Measurements from ENCODE around the gene ESRRB.
"Not testable (repeated sequence)": the region's sequence is repeated elsewhere in the genome, so short reads cannot be mapped to it uniquely, and the experiment has no call there.

The ESRRB gene

DNA sequence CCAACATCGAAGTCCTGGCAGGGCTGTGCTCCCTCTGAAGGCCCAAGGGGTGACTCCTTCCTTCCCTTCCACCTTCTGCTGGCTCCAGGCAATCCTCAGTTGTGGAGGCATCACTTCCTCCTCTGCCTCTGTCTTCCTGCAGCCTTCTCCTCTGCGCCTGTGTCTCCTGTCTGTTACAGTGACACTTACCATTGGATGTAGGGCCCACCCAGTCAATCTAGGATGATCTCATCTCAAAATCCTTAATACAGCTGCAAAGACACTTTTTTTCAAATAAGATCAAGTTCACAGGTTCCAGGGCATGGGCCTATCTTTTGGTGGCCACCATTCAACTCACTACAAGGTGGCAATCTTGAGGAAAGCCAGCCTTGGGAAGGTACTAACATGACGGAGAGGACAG lies 155.1 kb downstream of the ESRRB start:
- Histone ChIP-seq H3K36me3 (no peaks in the 10 kb centered on the region), H3K27ac (no peak overlapping the region), H3K4me2 (peak overlapping the region in 2 of 11 experiments; percentile 18 to 22; a peak in 1 of 22 replicates), H3K4me3 (no peak overlapping the region), H3K4me1 (peaks cover 0 to 6% (median 0%) of the 10 kb centered on the region in 10 experiments; a peak in 5 of 20 replicates), H3K9me3 (replicated peaks in 1 of 11) (no peaks in the 10 kb centered on the region; a peak in 1 of 22 replicates), H3K9ac (no peak overlapping the region), H3K27me3 (no peaks in the 10 kb centered on the region), H4K20me1 (no peaks in the 10 kb centered on the region; a peak in 1 of 22 replicates)
- no peak for TF ChIP-seq Cebpa-rat (IDR thresholded peaks at IDR 0.05)

DNA sequence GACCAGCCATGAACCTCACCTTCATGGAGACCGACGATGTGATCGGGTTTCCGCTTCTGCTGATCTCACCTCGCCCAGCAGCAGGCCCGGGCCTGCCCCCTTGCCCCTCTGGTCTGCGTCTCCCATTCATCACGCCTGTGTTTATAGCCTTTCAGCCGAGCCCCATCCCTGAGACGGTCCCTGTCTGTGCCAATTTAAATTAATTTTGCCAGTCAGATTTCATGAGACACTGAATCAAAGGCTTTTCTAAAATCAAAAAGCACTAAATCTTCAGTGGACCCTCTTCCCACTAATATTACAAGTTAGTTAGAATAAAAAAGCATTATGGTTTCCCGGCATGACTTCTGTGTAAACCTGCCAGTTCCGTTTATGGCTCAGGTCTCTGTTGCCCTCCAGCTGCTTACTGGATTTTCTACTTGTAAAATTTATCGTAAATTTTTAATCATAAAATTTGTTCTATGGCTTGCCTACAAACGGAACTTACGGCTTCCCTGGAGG lies 155.9 kb downstream of the ESRRB start:
- H3K36me3 ChIP-seq = no peaks in the 10 kb centered on the region
- H3K4me1 ChIP-seq = peaks cover 0 to 6% (median 0%) of the 10 kb centered on the region in 10 experiments; a peak in 5 of 20 replicates
- H3K4me2 ChIP-seq = no peak overlapping the region
- no peaks in the 10 kb centered on the region; a peak in 1 of 22 replicates for H4K20me1 ChIP-seq
- H3K9me3 ChIP-seq (replicated peaks in 1 of 11) = no peaks in the 10 kb centered on the region; a peak in 1 of 22 replicates
- TF ChIP-seq Cebpa-rat (IDR thresholded peaks at IDR 0.05) = no peak
- H3K27ac ChIP-seq = no peak overlapping the region
- no peak overlapping the region for H3K4me3 ChIP-seq
- no peaks in the 10 kb centered on the region for H3K27me3 ChIP-seq
- H3K9ac ChIP-seq = no peak overlapping the region

DNA sequence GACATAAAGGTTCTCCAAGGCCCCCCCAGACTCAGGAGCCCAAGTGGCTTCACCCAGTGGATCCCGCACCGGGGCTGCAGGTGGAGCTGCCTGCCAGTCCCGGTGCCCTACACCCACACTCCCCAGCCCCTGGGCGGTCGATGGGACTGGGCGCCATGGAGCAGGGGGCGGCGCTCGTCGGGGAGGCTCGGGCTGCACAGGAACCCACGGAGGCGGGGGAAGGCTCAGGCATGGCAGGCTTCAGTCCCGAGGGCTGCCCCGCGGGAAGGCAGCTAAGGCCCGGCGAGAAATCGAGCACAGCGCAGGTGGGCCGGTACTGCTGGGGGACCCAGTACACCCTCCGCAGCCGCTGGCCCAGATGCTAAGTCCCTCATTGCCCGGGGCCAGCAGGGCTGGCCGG lies 160.7 kb downstream of the ESRRB start:
- not testable (repeated sequence) for H3K9ac ChIP-seq, H3K36me3 ChIP-seq, H3K27me3 ChIP-seq

DNA sequence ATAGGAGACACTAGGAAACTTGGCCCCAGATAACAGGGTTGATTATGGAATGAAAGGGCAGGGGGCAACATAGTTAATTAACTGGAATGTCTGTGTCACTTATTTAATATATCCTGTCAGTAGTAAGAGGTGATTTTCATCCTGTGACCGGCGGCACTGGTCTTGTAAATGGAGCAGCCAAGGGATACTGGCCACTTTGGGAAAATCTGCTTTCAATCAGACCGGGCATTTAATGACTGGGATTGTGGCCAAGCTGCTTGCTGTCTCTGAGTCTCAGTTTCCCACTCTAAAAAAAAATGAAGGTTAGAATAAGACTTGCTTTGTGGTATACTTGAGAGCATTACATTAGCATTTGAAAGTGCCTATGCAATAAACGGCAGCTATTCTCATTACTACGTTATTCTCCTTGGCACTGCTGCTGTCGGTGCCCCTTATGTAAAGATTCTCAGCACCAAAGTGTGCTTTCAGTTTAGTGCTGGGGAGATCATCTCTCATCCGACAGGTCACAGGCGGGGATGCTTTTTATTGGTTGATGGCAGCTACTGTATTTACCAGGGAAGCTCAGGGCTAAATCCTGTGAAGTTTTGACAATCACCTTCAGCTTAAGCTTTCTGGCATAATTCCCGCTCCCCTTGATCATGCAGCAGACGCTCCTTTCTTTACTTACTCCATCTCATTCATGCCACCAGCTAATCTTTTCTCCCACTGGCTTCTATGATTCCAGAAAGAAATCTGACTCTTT lies 162.1 kb downstream of the ESRRB start:
- Histone ChIP-seq H3K36me3 (no peaks in the 10 kb centered on the region), H3K27me3 (no peaks in the 10 kb centered on the region), H4K20me1 (no peaks in the 10 kb centered on the region; a peak in 1 of 22 replicates), H3K27ac (no peak overlapping the region), H3K4me1 (no peaks in the 10 kb centered on the region), H3K9ac (no peak overlapping the region), H3K9me3 (replicated peaks in 1 of 11) (no peaks in the 10 kb centered on the region; a peak in 1 of 22 replicates), H3K4me3 (no peak overlapping the region), H3K4me2 (no peak overlapping the region)
- no peak for TF ChIP-seq Cebpa-rat (IDR thresholded peaks at IDR 0.05)

More for the DNA sequence above, 160.7 kb downstream of the ESRRB start:
- not testable (repeated sequence) for H3K4me2 ChIP-seq; H3K4me3 ChIP-seq; H3K9me3 ChIP-seq (replicated peaks in 1 of 11); H4K20me1 ChIP-seq; H3K4me1 ChIP-seq; H3K27ac ChIP-seq

DNA sequence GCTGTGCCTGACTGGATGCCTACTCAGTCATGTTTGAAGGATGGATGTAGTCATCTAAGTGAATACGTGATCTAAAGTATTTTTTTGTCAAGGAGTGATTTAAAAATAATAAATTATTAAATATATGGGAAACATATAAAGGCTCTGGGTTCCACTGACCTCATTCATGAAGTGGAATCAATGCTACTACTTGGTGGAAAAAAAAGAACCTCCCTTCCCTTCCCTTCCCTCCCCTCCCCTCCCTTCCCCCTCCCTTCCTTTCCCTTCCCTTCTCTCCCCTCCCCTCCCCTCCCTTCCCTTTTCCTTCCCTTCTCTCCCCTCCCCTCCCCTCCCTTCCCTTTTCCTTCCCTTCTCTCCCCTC lies 162.7 kb downstream of the ESRRB start:
- H3K4me2 ChIP-seq = no peak overlapping the region
- no peaks in the 10 kb centered on the region for H3K27me3 ChIP-seq
- H4K20me1 ChIP-seq = no peaks in the 10 kb centered on the region
- H3K4me1 ChIP-seq = no peaks in the 10 kb centered on the region
- no peak overlapping the region for H3K27ac ChIP-seq
- no peak overlapping the region for H3K4me3 ChIP-seq
- H3K9me3 ChIP-seq (replicated peaks in 1 of 11) = no peaks in the 10 kb centered on the region; a peak in 1 of 22 replicates
- H3K36me3 ChIP-seq = no peaks in the 10 kb centered on the region
- H3K9ac ChIP-seq = no peak overlapping the region
- TF ChIP-seq Cebpa-rat (IDR thresholded peaks at IDR 0.05) = no peak

DNA sequence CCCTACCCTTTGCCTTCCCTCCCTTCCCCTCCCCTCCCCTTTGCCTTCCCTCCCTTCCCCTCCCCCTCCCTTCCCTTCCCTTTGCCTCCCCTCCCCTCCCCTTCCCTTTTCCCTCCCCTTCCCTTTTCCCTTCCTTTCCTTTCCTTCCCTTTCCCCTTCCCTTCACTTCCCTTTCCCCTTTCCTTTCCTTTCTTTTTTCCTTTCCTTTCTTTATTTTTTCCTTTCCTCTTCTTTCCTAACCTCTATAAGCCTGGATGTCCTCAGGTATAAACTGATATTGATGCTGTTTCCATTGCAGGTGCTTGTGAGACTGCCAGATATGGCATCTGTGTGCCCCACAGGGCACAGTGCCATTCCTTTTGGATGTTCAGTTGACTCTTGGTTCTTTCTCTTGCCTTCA lies 163.2 kb downstream of the ESRRB start:
- Histone ChIP-seq H3K4me1 (no peaks in the 10 kb centered on the region), H3K9me3 (replicated peaks in 1 of 11) (no peaks in the 10 kb centered on the region; a peak in 1 of 22 replicates), H3K4me2 (no peak overlapping the region), H3K27me3 (no peaks in the 10 kb centered on the region), H3K9ac (no peak overlapping the region), H4K20me1 (no peaks in the 10 kb centered on the region), H3K27ac (no peak overlapping the region), H3K4me3 (no peak overlapping the region), H3K36me3 (no peaks in the 10 kb centered on the region)
- TF ChIP-seq Cebpa-rat (IDR thresholded peaks at IDR 0.05) = no peak

DNA sequence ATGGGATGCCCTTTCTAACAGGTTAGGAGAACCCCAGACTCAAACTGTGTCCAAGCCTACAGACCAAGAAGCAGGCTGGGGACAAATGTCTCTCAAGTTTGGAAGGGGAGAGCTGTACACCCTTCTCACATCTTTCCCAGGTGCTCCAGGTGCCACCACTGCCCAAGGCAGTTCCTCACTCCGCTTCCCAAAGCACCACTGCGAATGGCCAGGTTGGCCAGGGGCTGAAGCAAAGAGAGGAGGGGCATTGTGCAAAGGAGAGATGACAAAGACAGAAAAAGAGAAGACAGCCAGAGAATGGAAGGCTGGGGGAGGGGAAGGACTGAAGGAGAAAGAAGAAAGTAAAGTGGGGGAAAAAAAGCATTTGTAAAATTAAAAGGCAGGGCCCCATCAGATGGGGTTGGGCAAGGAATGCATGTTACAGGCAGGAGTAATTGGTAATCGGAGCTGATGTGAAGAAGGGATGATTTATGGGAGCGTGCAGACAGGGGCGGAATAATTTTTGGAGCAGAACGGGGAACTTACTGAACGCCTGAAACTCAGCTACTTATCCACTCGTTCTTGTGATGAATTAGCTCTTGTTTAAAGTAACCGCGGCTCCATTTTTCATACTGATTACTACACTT lies 165.8 kb downstream of the ESRRB start:
- Histone ChIP-seq H3K4me1 (no peaks in the 10 kb centered on the region), H3K9me3 (replicated peaks in 1 of 11) (no peaks in the 10 kb centered on the region), H3K4me3 (no peak overlapping the region), H3K4me2 (no peak overlapping the region), H3K27ac (no peak overlapping the region), H3K36me3 (no peaks in the 10 kb centered on the region), H3K9ac (no peak overlapping the region), H3K27me3 (no peaks in the 10 kb centered on the region), H4K20me1 (no peaks in the 10 kb centered on the region)
- no peak for TF ChIP-seq Cebpa-rat (IDR thresholded peaks at IDR 0.05)

DNA sequence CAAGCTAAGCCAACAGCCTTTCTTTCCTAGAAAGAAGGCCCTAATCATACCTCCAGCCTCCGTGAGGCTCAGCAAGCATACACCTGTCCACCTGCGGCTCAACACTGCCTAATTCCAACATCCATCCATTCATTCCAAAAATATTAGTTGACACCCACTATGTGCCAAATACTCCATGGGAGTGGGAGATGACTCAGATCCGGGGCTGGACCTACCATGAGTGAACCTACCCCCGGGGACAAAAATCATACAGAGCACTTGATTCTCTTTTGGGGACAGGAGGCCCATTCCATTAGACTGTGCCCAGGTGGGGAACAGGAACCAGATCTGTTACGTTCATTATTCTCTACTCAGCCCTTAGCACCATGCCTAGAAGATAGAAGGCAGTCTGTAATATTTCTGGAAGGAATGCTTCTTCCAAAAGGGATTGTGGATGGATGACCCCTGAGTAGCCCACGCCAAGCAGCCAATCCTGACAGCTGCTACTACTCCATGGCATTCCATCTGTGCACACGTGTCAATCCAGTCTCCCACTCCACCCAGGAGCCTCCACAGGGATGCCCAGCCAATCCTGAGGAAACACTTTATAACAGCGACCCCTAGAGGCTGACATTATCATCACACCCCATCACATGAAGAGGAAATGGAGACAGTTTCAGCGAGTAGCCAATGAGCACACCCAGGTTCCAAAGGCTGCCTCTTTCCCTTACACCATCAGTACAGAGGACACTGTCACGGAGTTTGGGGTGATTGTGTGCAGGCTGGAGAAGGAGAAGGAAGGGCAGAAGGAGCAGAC lies 170.7 kb downstream of the ESRRB start:
- H3K9me3 ChIP-seq (replicated peaks in 1 of 11) = no peaks in the 10 kb centered on the region
- no peaks in the 10 kb centered on the region for H3K27me3 ChIP-seq
- no peak overlapping the region for H3K27ac ChIP-seq
- H3K4me1 ChIP-seq = no peaks in the 10 kb centered on the region
- H3K4me2 ChIP-seq = no peak overlapping the region
- no peak for TF ChIP-seq Cebpa-rat (IDR thresholded peaks at IDR 0.05)
- no peaks in the 10 kb centered on the region for H4K20me1 ChIP-seq
- H3K36me3 ChIP-seq = no peaks in the 10 kb centered on the region
- no peak overlapping the region for H3K4me3 ChIP-seq
- no peak overlapping the region for H3K9ac ChIP-seq

DNA sequence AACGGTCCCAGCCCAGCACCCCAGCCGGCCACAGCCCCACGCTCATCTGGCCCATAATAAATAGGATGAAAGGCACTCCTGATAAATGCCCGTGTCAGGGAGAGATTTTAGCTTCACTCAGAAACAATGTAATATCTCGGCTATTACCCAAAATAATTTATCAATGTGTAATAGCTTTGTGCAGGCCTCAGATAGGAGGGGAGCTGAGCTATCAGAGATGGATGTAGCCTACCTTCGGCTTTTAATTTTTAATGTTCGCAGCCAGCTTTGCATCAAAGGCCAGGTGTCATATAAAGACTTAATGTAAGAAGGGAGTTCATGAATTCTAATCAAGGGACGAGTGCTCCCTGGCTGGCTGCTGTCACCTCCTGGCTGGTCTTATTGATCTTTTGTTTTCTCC lies 171.9 kb downstream of the ESRRB start:
- Histone ChIP-seq H4K20me1 (no peaks in the 10 kb centered on the region), H3K4me2 (no peak overlapping the region), H3K27ac (no peak overlapping the region), H3K4me3 (no peak overlapping the region), H3K27me3 (no peaks in the 10 kb centered on the region), H3K4me1 (no peaks in the 10 kb centered on the region), H3K9me3 (replicated peaks in 1 of 11) (no peaks in the 10 kb centered on the region), H3K36me3 (no peaks in the 10 kb centered on the region), H3K9ac (no peak overlapping the region)
- TF ChIP-seq Cebpa-rat (IDR thresholded peaks at IDR 0.05) = no peak

All from BLaER1 treated with 17β-estradiol and CSF1 and Interleukin-3, amounts not matched to agents 10 nM and 100 nM (cell line).